Ovary (tissue), 9 donors: Measurements from ENCODE around the gene PIK3R1. TPM values are rescaled to one million over a fixed set of nuclear protein-coding genes. Genes with fewer than 3 reads are reported as not detected.
A peak's percentile ranks its signal among the peaks of the same experiment; 100 is the strongest.

Experiments used
- DNase-seq, 5 donors: peaks; one replicate each; pipeline ENCODE4 v3.0.0-alpha.2; 2019 to 2020
- H3K27ac ChIP-seq, 2 donors: fragments of 200-600 bp; one replicate each; pipeline versions ENCODE4 v1.5.1 to v1.8.0; 2019 to 2022
- H3K27me3 ChIP-seq: fragments of 200-600 bp; one replicate; pipeline ENCODE4 v1.8.0; 2022
- H3K36me3 ChIP-seq: fragments of 200-600 bp; sonication (generic); one replicate; pipeline ENCODE4 v1.5.1; 2019
- H3K4me1 ChIP-seq: one replicate; pipeline ENCODE4 v1.8.1; 2013; ENCODE audit warnings: mild to moderate bottlenecking, moderate library complexity; ENCODE audit not compliant: insufficient read depth
- H3K4me3 ChIP-seq: fragments of 200-600 bp; sonication (generic); one replicate; pipeline ENCODE4 v1.5.1; 2017
- H3K9me3 ChIP-seq, 2 donors: fragments of 200-600 bp in 1 of 2; sonication (generic) in 1 of 2; one replicate each; pipeline versions ENCODE4 v1.5.1 to v1.8.1; 2013 to 2019; ENCODE audit warnings: mild to moderate bottlenecking in 1 of 2, moderate library complexity in 1 of 2
- CTCF ChIP-seq, 3 donors: fragments of 450-650 bp in 2 of 3; fragments of 200-600 bp in 1 of 3; IDR thresholded peaks; one replicate each; pipeline versions ENCODE4 v1.5.1 to v1.8.0; 2016 to 2022; ENCODE audit warnings: antibody characterized with exemption in 3 of 3, mild to moderate bottlenecking in 1 of 3
- EP300 ChIP-seq: sonication (generic); formaldehyde crosslinking; IDR thresholded peaks from one replicate; pipeline ENCODE4 v1.6.1; 2017; ENCODE audit warnings: antibody characterized with exemption
- POLR2A ChIP-seq: fragments of 450-650 bp; IDR thresholded peaks from one replicate; pipeline ENCODE4 v1.6.1; 2017; ENCODE audit warnings: antibody characterized with exemption, mild to moderate bottlenecking, moderate library complexity
- WGBS, 3 donors: extraction: QIAGEN DNeasy Blood & Tissue Kit in 1 of 3; methylation state at CpG; one replicate each; pipeline versions ENCODE4 v1.1.5 to v1.1.7; 2013 to 2017; 5-methylcytosine and 5-hydroxymethylcytosine counted together
- intact Hi-C, 4 donors: fragments of 100-400 bp; cut with DNase I; formaldehyde crosslinking; loops; one replicate each; pipeline versions ENCODE4 v1.11.0 to v1.15.1; 2022 to 2023
- polyA plus RNA-seq, 2 donors: library from polyadenylated mRNA; stranded (reverse); fragments of 200-250 nt in 1 of 2; fragments of 350-450 nt in 1 of 2; fragmentation: Illumina TruSeq in 1 of 2; extraction: RNeasy Lipid Tissue Mini Kit (QIAGEN cat#74804) in 1 of 2; gene quantifications; one replicate each; pipeline ENCODE4 v1.2.3, GENCODE V29; 2013 to 2014
- total RNA-seq, 7 donors: library from RNA; depleted of rRNA in 2 of 7; stranded (reverse); fragments of >200 nt in 2 of 7; fragmentation: NEBNext Ultra II Directional in 3 of 7; extraction: Animal tissue kit (Norgen Biotek cat#: 25700) in 3 of 7; gene quantifications; one replicate each; pipeline versions ENCODE4 v1.1.0 to v1.2.4, GENCODE V29; 2016 to 2023
- donor health status: DM: no; HTN: no; CAD: no; lungs with moderate emphysema.
- donor health status: DM: no; HTN: no; CAD: no.
- donor health status: Bipolar disorder and iron deficiency.
- donor health status: DM: yes; HTN: yes; CAD: no.
- donor health status: DM: no; HTN: no; CAD: no.
- donor health status: DM: yes; HTN: yes; CAD: no.

PIK3R1 gene
- total and polyA plus RNA-seq, 9 donors: 25.2 to 206 (median 81.2) TPM

DNA sequence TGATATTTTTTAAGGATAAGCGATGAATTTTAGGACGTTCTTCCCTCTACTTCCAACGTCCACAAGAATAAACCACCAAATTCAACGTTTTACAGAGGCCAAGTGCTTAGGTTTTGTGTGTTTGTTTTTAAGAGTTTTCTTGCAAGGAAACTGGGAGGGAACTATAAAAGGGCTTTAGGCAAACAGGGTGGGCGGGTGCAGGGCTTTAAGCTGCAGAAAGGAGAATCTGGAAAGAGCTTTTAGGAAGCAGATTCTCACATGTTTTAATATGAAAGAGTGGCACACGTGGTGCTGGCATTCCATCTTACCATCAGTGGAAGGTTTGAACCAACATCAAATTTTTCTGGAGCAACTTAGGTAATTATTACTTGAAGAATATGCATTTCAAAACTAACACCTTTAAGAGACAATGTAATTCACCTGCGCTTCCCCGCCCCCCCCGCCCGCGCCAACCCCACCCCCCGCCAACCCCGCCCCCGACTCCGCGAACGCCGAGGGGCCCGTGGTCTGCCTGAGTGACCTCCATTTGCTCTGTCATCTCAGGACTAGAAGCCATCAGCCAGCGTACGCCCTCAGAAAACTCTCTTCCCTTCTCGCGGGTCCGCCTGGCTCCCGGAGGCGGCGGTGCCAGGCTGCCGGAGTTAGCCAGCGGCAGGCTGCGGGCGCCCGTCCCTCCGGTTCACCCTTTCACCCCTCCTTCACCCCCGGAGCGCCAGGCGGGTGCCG, 911 bp upstream of the PIK3R1 start:
- 2 to 4% (median 3%) methylated on average over 36 to 37 of the region's 37 CpGs for WGBS, 3 donors
- no peaks in the 10 kb centered on the region for H3K9me3 ChIP-seq
- H3K4me1 ChIP-seq: peaks cover 4% of the 10 kb centered on the region
- no peak for DNase-seq
- no peak for TF ChIP-seq POLR2A
- no peak for TF ChIP-seq CTCF (IDR thresholded peaks at IDR 0.05)
- TF ChIP-seq EP300: no peak
- peak overlapping the region; percentile 98 for H3K4me3 ChIP-seq
- H3K27ac ChIP-seq: peak overlapping the region; percentile 96 to 97
- no peaks in the 10 kb centered on the region for H3K36me3 ChIP-seq
- intact Hi-C loops: loop anchor here in 3 of 4 donors (5.0 to 10.0 kb wide), 3 partner anchors 38 to 970 kb away; no protein-coding TSS in a partner anchor
- no peaks in the 10 kb centered on the region for H3K27me3 ChIP-seq

- 0 to 1% (median 1%) methylated on average over 20 to 38 of the region's 38 CpGs for WGBS, 3 donors
- H3K27ac ChIP-seq: peak overlapping the region; percentile 70 to 97
- H3K36me3 ChIP-seq: no peaks in the 10 kb centered on the region
- H3K27me3 ChIP-seq: no peaks in the 10 kb centered on the region
- H3K9me3 ChIP-seq: no peaks in the 10 kb centered on the region
- H3K4me3 ChIP-seq: peak overlapping the region; percentile 98
- peaks cover 4% of the 10 kb centered on the region for H3K4me1 ChIP-seq
- intact Hi-C loops: loop anchor here in 3 of 4 donors (5.0 to 10.0 kb wide), 3 partner anchors 36 to 971 kb away; no protein-coding TSS in a partner anchor
- no peak for TF ChIP-seq EP300
- no peak for DNase-seq
Measured at GRCh38 chr5:68215898-68216244, 315 bp downstream of the PIK3R1 start.

DNA sequence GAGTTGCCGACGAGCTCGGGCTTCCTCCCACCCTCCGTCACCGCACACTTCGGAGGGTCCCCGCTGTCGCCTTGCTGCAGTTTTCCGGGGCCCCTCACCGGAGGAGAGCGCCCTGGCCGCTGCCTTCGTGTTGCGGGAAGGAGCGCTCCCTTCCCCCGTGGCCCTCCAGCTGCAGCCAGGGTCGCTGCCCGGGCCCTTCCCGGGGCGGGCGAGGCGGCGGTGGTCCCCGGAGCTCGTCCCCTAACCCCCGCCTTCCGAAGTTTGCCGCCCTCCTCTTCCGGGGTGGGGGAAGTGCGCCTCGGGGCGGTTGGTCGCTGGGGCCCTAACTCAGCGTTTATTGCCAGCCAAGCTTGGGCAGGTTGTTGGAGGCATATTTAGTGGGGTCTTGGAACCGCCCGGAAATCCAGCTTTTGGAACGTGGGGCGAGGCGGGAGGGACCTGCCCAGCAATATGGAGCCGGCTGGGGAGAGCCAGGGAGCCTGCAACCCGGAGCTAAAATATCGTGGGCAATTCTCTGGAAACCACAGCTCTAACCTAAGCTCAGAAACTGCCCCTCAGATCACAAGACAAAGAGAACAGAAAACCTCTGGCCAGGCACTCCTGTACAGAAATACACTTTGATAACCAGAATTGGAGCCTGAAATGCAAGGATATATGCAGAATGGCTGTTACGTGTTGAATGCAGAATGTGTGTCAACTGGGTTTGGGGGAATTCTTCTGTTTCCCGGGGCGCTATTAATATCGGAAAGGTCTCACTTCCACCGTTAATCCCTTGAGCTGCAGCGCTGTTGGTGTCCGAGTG, 890 bp downstream of the PIK3R1 start:
- TF ChIP-seq POLR2A (no peak), EP300 (no peak), CTCF (IDR thresholded peaks at IDR 0.05) (no peak)
- Histone ChIP-seq H3K4me1 (peaks cover 4% of the 10 kb centered on the region), H3K27ac (peak overlapping the region; percentile 70 to 97), H3K4me3 (peak overlapping the region; percentile 98), H3K9me3 (no peaks in the 10 kb centered on the region), H3K27me3 (no peaks in the 10 kb centered on the region), H3K36me3 (no peaks in the 10 kb centered on the region)
- peak in 4 of 5 donors; percentile 46 to 65 (median 58) for DNase-seq
- 0 to 1% (median 0%) methylated on average over 48 to 49 of the region's 49 CpGs for WGBS, 3 donors
- intact Hi-C loops: loop anchor here in 3 of 4 donors (5.0 to 10.0 kb wide), 3 partner anchors 36 to 972 kb away; no protein-coding TSS in a partner anchor

DNA sequence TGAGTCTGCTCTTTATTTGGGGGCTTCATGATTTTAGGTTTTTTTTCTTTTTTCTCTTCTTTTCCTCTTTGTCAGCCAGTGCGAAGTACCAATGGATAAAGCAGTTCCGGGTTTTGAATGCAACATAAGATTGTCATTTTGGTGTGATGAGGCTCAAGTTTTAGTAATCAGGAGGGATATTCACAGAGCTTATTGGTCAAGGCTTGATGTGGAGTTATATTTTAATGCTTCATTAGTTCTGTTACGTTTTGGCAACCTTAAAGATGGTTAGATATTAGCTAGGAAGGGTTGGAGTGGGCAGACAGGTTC, 1.4 kb downstream of the PIK3R1 start:
- Histone ChIP-seq H3K36me3 (no peaks in the 10 kb centered on the region), H3K4me1 (peaks cover 4% of the 10 kb centered on the region), H3K4me3 (peak overlapping the region; percentile 98), H3K9me3 (no peaks in the 10 kb centered on the region), H3K27ac (peak overlapping the region in 1 of 2 donors; percentile 97), H3K27me3 (no peaks in the 10 kb centered on the region)
- intact Hi-C loops: loop anchor here in 3 of 4 donors (5.0 to 10.0 kb wide), 3 partner anchors 35 to 972 kb away; no protein-coding TSS in a partner anchor
- DNase-seq: no peak
- TF ChIP-seq EP300 (no peak), POLR2A (no peak), CTCF (IDR thresholded peaks at IDR 0.05) (no peak)
- 0 to 1% (median 1%) methylated on average over 3 of the region's 3 CpGs for WGBS, 3 donors
